PC-3 (cell line): ENCODE measurements around the gene MTNR1A. TPM values are rescaled to one million over a fixed set of nuclear protein-coding genes. Genes with fewer than 3 reads are reported as not detected.

Source experiments
- ATAC-seq: fragments of 200-7000 bp; cut with Tn5 transposase; 2 replicates; pipeline ENCODE4 v1.9.1; 2020; ENCODE audit warnings: mild to moderate bottlenecking, moderate library complexity
- BruUV-seq: library from RNA; stranded (reverse); fragments of 400-500 nt; replicated peaks from 2 replicates; lab custom pipeline; 2021; lab: Mats Ljungman, UMichigan
- CTCF ChIA-PET: fragments of 300-600 bp; sonication (Branson Sonifier 250); formaldehyde crosslinking; loops from one replicate; lab custom pipeline; 2022; ENCODE audit warnings: antibody characterized with exemption; lab: Charles Lee
- POLR2A ChIA-PET: fragments of 300-600 bp; sonication (Branson Sonifier 250); formaldehyde crosslinking; loops from one replicate; lab custom pipeline; 2022; ENCODE audit warnings: antibody characterized with exemption; ENCODE audit not compliant: unreplicated experiment; lab: Charles Lee
- DNase-seq: peaks from one replicate; pipeline ENCODE4 v3.0.0-alpha.2; 2015
- H2AFZ ChIP-seq: fragments of 300-600 bp; sonication (generic); 2 replicates; pipeline ENCODE4 v1.6.0; 2016; ENCODE audit warnings: antibody characterized with exemption, low read length
- H3F3A ChIP-seq: fragments of 300-600 bp; sonication (generic); one replicate; pipeline ENCODE4 v1.6.0; 2017; ENCODE audit warnings: antibody characterized with exemption, low read length, control low read depth, mild to moderate bottlenecking; ENCODE audit not compliant: unreplicated experiment
- H3K27ac ChIP-seq: fragments of 300-600 bp; sonication (generic); 2 replicates; pipeline ENCODE4 v1.5.1; 2016; ENCODE audit warnings: mild to moderate bottlenecking, low read length
- H3K27me3 ChIP-seq: fragments of 300-600 bp; sonication (generic); 2 replicates; pipeline ENCODE4 v1.6.1; 2016; ENCODE audit warnings: low read length, mixed read lengths
- H3K36me3 ChIP-seq: fragments of 300-600 bp; sonication (generic); 2 replicates; pipeline ENCODE4 v1.6.1; 2016; ENCODE audit warnings: low read depth, mixed run types, low read length, mixed read lengths
- H3K4me1 ChIP-seq: fragments of 300-600 bp; sonication (generic); 2 replicates; pipeline ENCODE4 v1.5.1; 2016; ENCODE audit warnings: low read length; ENCODE audit not compliant: insufficient read depth
- H3K4me2 ChIP-seq: fragments of 300-600 bp; sonication (generic); 2 replicates; pipeline ENCODE4 v1.6.0; 2016; ENCODE audit warnings: low read length
- H3K4me3 ChIP-seq: fragments of 300-600 bp; sonication (generic); 2 replicates; pipeline ENCODE4 v1.5.1; 2016; ENCODE audit warnings: mild to moderate bottlenecking, low read length, mixed read lengths
- H3K79me2 ChIP-seq: fragments of 300-600 bp; sonication (generic); 2 replicates; pipeline ENCODE4 v1.6.1; 2017; ENCODE audit warnings: low read length, mixed read lengths
- H3K9ac ChIP-seq: fragments of 300-600 bp; sonication (generic); 2 replicates; pipeline ENCODE4 v1.6.0; 2016; ENCODE audit warnings: mild to moderate bottlenecking, low read length
- H3K9me2 ChIP-seq: fragments of 300-600 bp; sonication (generic); replicated peaks from 2 replicates; pipeline ENCODE4 v1.6.1; 2016; ENCODE audit warnings: mixed run types, low read length, mixed read lengths
- H3K9me3 ChIP-seq: fragments of 300-600 bp; sonication (generic); 2 replicates; pipeline ENCODE4 v1.6.1; 2016; ENCODE audit warnings: low read length, mixed read lengths
- H4K20me1 ChIP-seq: fragments of 300-600 bp; sonication (generic); 2 replicates; pipeline ENCODE4 v1.6.1; 2016; ENCODE audit warnings: low read length, mixed read lengths
- EZH2 ChIP-seq: fragments of 300-600 bp; sonication (generic); IDR thresholded peaks from one replicate; pipeline ENCODE4 v1.6.1; 2017; ENCODE audit warnings: antibody characterized with exemption, mild to moderate bottlenecking, low read length; ENCODE audit not compliant: unreplicated experiment
- EZH2phosphoT487 ChIP-seq: fragments of 300-600 bp; sonication (generic); IDR thresholded peaks from 2 replicates; pipeline ENCODE4 v1.6.1; 2018; ENCODE audit warnings: mild to moderate bottlenecking, antibody characterized with exemption, low read length, borderline replicate concordance
- intact Hi-C: fragments of 100-400 bp; cut with micrococcal nuclease; formaldehyde crosslinking; loops from 2 replicates; pipeline ENCODE4 v1.9.0; 2023
- total RNA-seq: library from RNA; depleted of rRNA; stranded (reverse); fragments of >200 nt; gene quantifications from 2 replicates; pipeline ENCODE4 v1.2.3, GENCODE V29; 2014
- TF ChIP-seq, protein P1 (sequence below): fragments of 300-600 bp; sonication (generic); conservative IDR thresholded peaks from 2 replicates; pipeline ENCODE4 v1.5.1; 2017; ENCODE audit warnings: antibody characterized with exemption, low read depth, mild to moderate bottlenecking, low read length

MTNR1A gene
- total RNA-seq, 1 experiment from 2014 or later: not detected

DNA sequence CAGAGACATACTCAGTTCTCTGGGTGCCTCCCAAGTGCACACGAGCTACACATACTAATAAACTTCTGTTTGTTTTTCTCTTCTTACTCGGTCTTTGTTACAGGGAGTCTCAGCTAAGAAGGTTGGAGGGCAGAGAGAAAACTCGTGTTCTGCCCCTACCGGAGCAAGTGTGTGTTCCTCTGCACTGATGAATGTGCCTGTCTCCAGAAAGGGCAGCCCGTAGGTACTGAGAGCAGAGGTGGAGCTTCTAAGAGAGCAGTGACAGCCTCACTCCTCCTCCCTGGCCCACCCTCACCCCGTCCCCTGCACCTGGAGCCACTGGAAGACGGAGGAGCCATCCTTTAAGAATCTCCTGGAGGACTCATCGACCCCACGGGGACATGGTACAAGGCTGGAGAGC lies 67.6 kb downstream of the MTNR1A start:
- ATAC-seq: no peak
- ChIA-PET CTCF (no interaction called here), POLR2A (no interaction called here)
- Histone ChIP-seq H3K4me3 (no peak overlapping the region), H3F3A (no peaks in the 10 kb centered on the region), H3K79me2 (no peaks in the 10 kb centered on the region), H3K4me1 (no peaks in the 10 kb centered on the region), H3K9me2 (no peaks in the 10 kb centered on the region), H3K27me3 (no peaks in the 10 kb centered on the region), H3K9me3 (no peaks in the 10 kb centered on the region), H4K20me1 (no peaks in the 10 kb centered on the region), H3K4me2 (no peak overlapping the region), H3K9ac (no peak overlapping the region), H3K27ac (no peak overlapping the region), H3K36me3 (no peaks in the 10 kb centered on the region), H2AFZ (no peak overlapping the region)
- DNase-seq: no peak
- intact Hi-C loops: no loop called here
- TF ChIP-seq EZH2 (no peak), EZH2phosphoT487 (no peak)
- TF ChIP-seq, protein P1, sequence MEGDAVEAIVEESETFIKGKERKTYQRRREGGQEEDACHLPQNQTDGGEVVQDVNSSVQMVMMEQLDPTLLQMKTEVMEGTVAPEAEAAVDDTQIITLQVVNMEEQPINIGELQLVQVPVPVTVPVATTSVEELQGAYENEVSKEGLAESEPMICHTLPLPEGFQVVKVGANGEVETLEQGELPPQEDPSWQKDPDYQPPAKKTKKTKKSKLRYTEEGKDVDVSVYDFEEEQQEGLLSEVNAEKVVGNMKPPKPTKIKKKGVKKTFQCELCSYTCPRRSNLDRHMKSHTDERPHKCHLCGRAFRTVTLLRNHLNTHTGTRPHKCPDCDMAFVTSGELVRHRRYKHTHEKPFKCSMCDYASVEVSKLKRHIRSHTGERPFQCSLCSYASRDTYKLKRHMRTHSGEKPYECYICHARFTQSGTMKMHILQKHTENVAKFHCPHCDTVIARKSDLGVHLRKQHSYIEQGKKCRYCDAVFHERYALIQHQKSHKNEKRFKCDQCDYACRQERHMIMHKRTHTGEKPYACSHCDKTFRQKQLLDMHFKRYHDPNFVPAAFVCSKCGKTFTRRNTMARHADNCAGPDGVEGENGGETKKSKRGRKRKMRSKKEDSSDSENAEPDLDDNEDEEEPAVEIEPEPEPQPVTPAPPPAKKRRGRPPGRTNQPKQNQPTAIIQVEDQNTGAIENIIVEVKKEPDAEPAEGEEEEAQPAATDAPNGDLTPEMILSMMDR: no peak
- no TSS peak for BruUV-seq

DNA sequence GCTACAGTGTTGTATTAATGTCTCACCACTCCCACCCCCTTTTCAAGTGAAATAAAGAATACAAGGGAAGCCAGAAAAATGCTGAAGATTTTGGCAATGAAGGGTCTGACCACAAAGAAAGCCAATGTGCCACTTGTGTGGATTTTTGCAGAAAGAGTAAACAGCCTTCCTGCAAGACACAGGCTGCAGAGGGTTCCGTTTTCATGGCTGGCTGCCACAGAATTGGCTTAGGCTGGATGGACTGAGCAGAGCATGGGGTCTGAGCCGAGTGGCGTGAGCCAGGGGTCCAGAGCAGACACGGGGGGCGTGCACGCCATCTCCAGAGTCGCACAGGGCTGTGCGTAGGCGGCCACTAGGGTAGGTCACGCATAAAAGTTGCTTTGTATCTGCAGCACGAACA lies 69.2 kb downstream of the MTNR1A start:
- ChIA-PET CTCF (no interaction called here), POLR2A (no interaction called here)
- Histone ChIP-seq H3K79me2 (no peaks in the 10 kb centered on the region), H4K20me1 (no peaks in the 10 kb centered on the region), H3K9ac (no peak overlapping the region), H3K27me3 (0 out of 2 replicates have a peak, but pooled peaks cover under 1% of the 10 kb centered on the region), H2AFZ (peak overlapping the region; percentile 79), H3K4me2 (peak overlapping the region; percentile 77), H3K9me2 (no peaks in the 10 kb centered on the region), H3K4me3 (peak overlapping the region; percentile 63; the same call in 1 of the 2 replicates), H3F3A (no peaks in the 10 kb centered on the region), H3K9me3 (no peaks in the 10 kb centered on the region), H3K4me1 (no peaks in the 10 kb centered on the region), H3K36me3 (no peaks in the 10 kb centered on the region), H3K27ac (no peak overlapping the region)
- intact Hi-C loops: no loop called here
- BruUV-seq: no TSS peak
- ATAC-seq (peak; percentile 27; the same call in 1 of the 2 replicates), DNase-seq (no peak)
- TF ChIP-seq EZH2phosphoT487: no peak
- TF ChIP-seq, protein P1: no peak
- no peak for TF ChIP-seq EZH2

DNA sequence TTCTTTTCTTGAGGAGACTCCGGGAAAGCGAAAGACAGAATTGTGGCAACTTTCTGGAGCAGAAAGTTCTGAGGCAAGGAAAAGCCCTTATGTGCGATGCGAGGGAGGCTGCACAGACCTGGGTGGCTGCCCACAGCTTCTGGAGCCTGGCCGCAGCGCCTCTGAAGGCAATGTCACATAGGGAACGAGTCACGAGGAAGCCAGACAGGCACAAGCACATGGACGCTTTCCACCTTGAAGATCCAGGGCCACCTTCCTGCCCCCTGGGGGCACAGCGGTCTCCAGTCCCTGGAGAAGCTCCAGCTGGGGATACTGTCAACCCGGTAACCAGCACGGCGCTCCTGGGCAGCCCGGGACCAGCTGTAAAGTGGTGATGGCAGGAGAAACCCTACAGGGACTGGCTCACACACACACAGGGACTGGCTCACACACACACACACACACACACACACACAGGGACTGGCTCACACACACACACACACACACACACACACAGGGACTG lies 69.8 kb downstream of the MTNR1A start:
- Histone ChIP-seq H3K27me3 (peaks cover 6% of the 10 kb centered on the region; the same call in 1 of the 2 replicates), H3K9ac (no peak overlapping the region), H3K9me2 (no peaks in the 10 kb centered on the region), H3K36me3 (no peaks in the 10 kb centered on the region), H3K9me3 (no peaks in the 10 kb centered on the region), H4K20me1 (no peaks in the 10 kb centered on the region), H3K4me1 (no peaks in the 10 kb centered on the region), H3K4me2 (peak overlapping the region; percentile 77), H3K27ac (no peak overlapping the region), H3K79me2 (no peaks in the 10 kb centered on the region), H3F3A (no peaks in the 10 kb centered on the region), H2AFZ (peak overlapping the region; percentile 79), H3K4me3 (peak overlapping the region; percentile 63)
- intact Hi-C loops: no loop called here
- BruUV-seq: no TSS peak
- ChIA-PET CTCF (no interaction called here), POLR2A (no interaction called here)
- peak; percentile 11 for DNase-seq
- no peak for TF ChIP-seq EZH2
- no peak for TF ChIP-seq EZH2phosphoT487
- TF ChIP-seq, protein P1: no peak
- peak; percentile 61 for ATAC-seq
